ENCODE measurements around the gene VPREB1.
"Not testable (repeated sequence)": the region's sequence is repeated elsewhere in the genome, so short reads cannot be mapped to it uniquely, and the experiment has no call there.

Gene VPREB1

GRCh38 chr22:22213231-22213630, 31.4 kb upstream of the VPREB1 start:
- in situ Hi-C loops (cut with MboI; ENCODE audit: low sequenced_read_pairs), result no loop called here

GRCh38 chr22:22214819-22215329, 29.7 kb upstream of the VPREB1 start:
- in situ Hi-C loops (cut with MboI; ENCODE audit: low sequenced_read_pairs), result no loop called here

DNA sequence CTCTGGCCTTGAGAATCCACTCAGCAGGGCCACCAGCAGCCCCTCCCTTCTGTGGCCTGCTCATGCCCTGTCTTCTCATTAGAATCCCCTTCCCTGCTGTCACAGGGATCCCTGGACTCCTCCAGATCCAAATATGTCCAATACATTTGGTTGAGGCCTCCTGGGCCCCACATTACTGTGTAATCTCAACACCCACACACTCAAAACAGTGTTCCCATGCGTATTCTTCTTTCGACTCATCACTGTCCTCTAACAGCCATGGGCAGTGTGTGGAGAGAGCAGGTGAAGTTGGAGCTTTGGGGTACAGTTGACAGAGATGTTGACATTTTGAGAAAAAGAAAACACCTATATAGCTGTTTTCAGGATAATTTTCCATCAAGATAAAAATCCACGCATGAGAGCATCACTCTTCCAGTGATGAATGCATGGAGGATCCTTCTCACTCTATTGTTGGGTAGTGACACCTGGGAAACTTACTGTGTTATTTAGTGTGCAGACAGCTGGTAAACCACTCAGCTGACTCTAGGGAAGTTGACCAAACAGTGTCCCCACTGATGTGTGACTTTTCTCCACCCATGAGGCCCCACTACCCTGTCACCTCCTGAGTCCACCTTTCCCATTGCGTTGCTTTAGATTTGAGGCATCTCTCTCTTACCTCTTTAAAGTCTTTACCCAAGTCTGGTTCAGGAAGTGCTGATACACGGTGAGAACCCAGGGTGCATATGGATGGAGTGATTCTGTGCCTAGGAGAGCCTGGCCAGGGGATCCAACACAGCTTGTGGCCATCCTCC, 28.7 kb upstream of the VPREB1 start:
- in situ Hi-C loops (cut with MboI; ENCODE audit: low sequenced_read_pairs), result no loop called here

GRCh38 chr22:22216450-22216959, 28.1 kb upstream of the VPREB1 start:
- in situ Hi-C loops (cut with MboI; ENCODE audit: low sequenced_read_pairs), result no loop called here

- in situ Hi-C loops (cut with MboI; ENCODE audit: low sequenced_read_pairs), result no loop called here
Measured at GRCh38 chr22:22218302-22218701, 26.3 kb upstream of the VPREB1 start.

- in situ Hi-C loops (cut with MboI; ENCODE audit: low sequenced_read_pairs), result no loop called here
Measured at GRCh38 chr22:22219140-22219996, 25.2 kb upstream of the VPREB1 start.

DNA sequence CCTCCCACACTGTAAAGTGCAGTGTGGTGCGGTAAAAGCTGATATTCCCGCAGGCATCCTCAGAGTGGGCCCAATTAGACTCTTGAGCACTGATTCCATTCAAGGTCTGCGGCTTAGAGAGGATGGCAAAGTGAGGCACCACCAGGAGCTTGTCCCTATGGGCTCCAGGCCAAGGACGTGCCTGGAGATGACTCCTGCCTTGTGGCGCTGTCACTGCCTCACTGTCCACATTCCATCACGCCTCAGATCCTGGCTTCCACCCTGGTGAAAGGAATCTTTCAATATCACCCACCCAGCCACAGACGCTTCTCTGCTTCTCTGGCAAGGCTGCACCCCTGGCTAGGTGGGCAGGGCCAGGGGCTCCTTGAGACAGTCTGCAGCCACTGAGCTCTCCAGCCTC, 23.5 kb upstream of the VPREB1 start:
- in situ Hi-C loops (cut with MboI; ENCODE audit: low sequenced_read_pairs), result not testable (repeated sequence)

GRCh38 chr22:22226448-22227187, 18.0 kb upstream of the VPREB1 start:
- in situ Hi-C loops (cut with MboI; ENCODE audit: low sequenced_read_pairs), result no loop called here

DNA sequence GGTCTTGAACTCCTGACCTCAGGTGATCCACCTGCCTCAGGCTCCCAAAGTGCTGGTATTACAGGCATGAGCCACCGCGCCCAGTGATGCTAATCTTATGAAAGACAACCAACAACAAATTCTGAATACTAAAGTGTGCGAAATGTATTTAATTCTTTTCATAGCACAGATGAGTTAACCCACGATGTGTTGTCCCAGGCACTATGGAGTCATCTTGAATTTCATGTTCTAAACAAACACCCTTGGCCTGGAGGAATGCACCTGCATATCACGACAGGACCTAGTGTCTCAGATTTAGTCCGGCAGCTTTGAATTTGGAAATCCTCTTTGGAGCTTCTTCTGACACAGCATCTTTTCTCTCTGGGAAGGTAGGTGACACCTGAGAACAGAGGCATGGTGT, 16.2 kb upstream of the VPREB1 start:
- in situ Hi-C loops (cut with MboI; ENCODE audit: low sequenced_read_pairs), result no loop called here

- in situ Hi-C loops (cut with MboI; ENCODE audit: low sequenced_read_pairs), result no loop called here
Measured at GRCh38 chr22:22228921-22229320, 15.7 kb upstream of the VPREB1 start.

DNA sequence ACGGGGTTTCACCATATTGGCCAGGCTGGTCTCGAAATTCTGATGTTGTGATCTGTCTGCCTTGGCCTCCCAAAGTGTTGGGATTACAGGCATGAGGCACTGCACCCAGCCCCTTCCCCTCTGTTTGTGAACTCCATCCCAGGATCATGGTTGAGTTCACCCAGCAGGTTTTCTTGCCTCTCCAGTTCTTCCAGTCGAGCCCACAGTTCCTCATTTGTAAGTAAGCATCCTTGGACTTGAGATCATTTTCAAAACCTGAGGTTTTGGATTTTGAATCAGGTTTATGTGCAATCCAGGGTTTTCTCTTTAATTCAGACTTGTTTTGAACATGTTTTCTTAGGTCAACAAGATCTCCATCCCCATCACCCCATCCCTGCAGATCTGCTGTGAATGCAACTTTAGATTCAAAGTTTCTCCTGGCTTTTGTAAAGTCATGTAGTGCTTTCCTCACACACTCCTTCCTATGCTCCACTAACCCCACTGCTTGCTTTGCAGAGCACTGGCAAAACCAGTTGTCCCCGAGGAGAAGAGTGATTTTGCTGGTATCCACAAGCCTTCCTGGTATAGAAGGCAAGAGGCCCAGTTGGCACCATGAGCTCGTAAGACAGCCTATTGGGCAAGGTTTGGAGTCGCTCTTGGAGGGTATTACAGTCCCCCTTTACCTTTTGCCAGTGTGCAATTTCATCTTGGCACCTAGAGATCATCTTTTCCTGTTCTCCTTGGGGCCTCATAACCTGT, 14.7 kb upstream of the VPREB1 start:
- in situ Hi-C loops (cut with MboI; ENCODE audit: low sequenced_read_pairs), result no loop called here

DNA sequence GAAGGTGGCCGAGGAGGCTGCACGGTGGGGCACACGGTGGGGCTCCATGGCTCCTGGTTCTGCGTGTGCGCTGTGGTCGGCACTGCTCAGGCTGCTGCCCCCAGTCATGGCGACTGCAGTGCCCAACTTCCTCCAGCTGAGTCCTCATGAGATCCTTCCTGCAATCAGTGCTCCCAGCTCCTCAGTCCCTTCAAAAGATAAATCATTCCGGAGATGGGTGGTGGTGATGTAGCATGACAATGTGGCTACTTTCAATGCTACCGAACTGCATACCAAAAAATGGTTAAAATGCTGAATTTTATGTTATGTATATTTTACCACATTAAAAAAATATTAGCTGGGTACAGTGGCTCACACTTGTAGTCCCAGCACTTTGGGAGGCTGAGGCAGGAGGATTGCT, 14.1 kb upstream of the VPREB1 start:
- in situ Hi-C loops (cut with MboI; ENCODE audit: low sequenced_read_pairs), result no loop called here

DNA sequence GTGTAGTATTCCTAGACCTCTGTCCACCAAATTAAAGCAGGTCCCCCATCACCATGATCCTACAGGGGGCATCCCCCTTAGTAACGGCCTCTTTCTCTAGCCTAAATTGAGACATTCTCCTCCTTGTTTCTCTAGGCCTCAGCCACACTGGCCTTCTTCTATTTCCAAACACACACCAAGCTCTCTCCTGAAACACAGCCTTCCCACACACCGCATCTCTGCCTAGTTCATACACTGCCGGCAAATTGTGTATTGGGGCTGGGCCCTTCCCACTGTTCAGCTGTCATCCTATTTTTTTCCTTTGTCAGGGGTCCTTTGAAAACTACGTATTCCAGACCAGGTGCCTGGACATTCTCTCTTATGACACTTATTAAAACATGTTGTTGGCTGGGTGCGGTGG, 11.5 kb upstream of the VPREB1 start:
- in situ Hi-C loops (cut with MboI; ENCODE audit: low sequenced_read_pairs), result no loop called here

GRCh38 chr22:22235558-22235957, 9.0 kb upstream of the VPREB1 start:
- in situ Hi-C loops (cut with MboI; ENCODE audit: low sequenced_read_pairs), result no loop called here

DNA sequence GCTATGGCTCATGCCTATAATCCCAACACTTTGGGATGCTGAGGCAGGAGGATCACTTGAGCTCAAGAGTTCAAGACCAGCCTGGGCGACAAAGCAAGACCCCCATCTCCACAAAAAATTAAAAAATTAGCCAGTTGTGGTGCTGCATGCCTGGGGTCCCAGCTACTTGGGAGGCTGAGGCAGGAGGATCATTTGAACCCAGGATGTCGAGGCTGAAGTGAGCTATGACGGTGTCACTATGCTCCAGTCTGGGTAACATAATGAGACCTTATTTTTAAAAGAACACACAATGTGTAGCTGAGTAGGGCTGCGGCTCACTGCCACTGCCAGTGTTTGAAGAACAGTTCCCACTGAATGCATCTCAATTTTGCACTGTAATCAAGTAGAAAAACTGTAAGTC, 7.1 kb upstream of the VPREB1 start:
- in situ Hi-C loops (cut with MboI; ENCODE audit: low sequenced_read_pairs), result no loop called here

DNA sequence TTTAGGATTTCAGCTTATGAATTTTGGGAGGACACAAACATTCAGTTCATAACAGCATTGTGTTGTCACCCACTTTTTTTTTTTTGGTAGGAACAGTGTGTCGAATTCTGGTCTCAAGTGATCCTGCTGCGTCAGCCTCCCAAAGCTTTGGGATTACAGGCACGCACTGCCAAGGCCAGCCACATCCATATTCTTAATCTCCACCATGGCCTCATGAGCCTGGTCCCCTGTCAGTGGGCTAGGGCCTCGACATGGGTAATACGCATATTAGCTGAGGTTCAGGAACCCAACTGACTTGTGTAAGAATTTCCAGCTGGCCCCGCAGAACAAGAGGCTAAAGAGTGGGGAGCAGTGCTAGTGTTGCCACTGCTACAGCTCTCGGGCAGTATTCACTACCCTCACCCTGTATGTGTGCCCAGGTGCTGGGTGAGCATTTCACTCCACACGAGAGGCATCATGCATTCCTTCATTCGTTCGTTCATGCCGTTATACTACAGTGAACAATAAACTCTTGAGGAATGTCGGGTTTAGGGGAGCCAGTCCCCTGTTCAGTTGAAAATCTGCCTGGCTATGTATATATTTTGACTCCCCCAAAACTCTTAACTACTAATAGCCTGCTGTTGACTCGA, 5.2 kb upstream of the VPREB1 start:
- in situ Hi-C loops (cut with MboI; ENCODE audit: low sequenced_read_pairs), result no loop called here

- in situ Hi-C loops (cut with MboI; ENCODE audit: low sequenced_read_pairs), result no loop called here
Measured at GRCh38 chr22:22241554-22241898, 3.1 kb upstream of the VPREB1 start.

GRCh38 chr22:22242488-22242887, 2.1 kb upstream of the VPREB1 start:
- in situ Hi-C loops (cut with MboI; ENCODE audit: low sequenced_read_pairs), result no loop called here

- in situ Hi-C loops (cut with MboI; ENCODE audit: low sequenced_read_pairs), result no loop called here
Measured at GRCh38 chr22:22243033-22243680, 1.4 kb upstream of the VPREB1 start.

Measured in HL-60/S4 (cell line).